Liver (tissue), 3 donors: ENCODE measurements around the gene CACNA1C.

Experiments
- CTCF ChIP-seq: fragments of 150-350 bp; IDR thresholded peaks from 2 replicates; pipeline ENCODE4 v1.5.1; 2017; ENCODE audit warnings: improper control_type of control experiment, low read depth, low read length; ENCODE audit not compliant: missing input control
- RAD21 ChIP-seq, 2 donors: IDR thresholded peaks; 2 replicates each; pipeline ENCODE4 v1.6.1; 2016; ENCODE audit warnings: antibody characterized with exemption in 2 of 2, mild to moderate bottlenecking in 2 of 2
- donor health status: healthy.
- donor health status: healthy.

GRCh38 chr12:2112401-2112800 is 59.6 kb downstream of the CACNA1C start:
- TF ChIP-seq CTCF (no peak), RAD21 (IDR thresholded peaks at IDR 0.05) (no peak)
